Measurements from ENCODE around the gene POU2AF2.

POU2AF2 gene

GRCh38 chr11:111258046-111258445 lies 12.5 kb downstream of the POU2AF2 start:
- peaks cover 12% of the 10 kb centered on the region for H3K27me3 ChIP-seq (ENCODE audit: insufficient read depth, low read length)
- no peaks in the 10 kb centered on the region for H3K9me2 ChIP-seq (ENCODE audit: low read depth, low read length)
- H3K9ac ChIP-seq (ENCODE audit: low read length), result no peak overlapping the region
- H3K4me2 ChIP-seq (ENCODE audit: low read length), result no peak overlapping the region
- TF ChIP-seq EZH2 (IDR thresholded peaks at IDR 0.05; ENCODE audit: borderline replicate concordance, low read length), result no peak
- TF ChIP-seq, protein P1, sequence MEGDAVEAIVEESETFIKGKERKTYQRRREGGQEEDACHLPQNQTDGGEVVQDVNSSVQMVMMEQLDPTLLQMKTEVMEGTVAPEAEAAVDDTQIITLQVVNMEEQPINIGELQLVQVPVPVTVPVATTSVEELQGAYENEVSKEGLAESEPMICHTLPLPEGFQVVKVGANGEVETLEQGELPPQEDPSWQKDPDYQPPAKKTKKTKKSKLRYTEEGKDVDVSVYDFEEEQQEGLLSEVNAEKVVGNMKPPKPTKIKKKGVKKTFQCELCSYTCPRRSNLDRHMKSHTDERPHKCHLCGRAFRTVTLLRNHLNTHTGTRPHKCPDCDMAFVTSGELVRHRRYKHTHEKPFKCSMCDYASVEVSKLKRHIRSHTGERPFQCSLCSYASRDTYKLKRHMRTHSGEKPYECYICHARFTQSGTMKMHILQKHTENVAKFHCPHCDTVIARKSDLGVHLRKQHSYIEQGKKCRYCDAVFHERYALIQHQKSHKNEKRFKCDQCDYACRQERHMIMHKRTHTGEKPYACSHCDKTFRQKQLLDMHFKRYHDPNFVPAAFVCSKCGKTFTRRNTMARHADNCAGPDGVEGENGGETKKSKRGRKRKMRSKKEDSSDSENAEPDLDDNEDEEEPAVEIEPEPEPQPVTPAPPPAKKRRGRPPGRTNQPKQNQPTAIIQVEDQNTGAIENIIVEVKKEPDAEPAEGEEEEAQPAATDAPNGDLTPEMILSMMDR (IDR thresholded peaks at IDR 0.05; ENCODE audit: low read length), result no peak
- no peak overlapping the region for H2AFZ ChIP-seq (ENCODE audit: low read length)
- no peaks in the 10 kb centered on the region for H3K9me3 ChIP-seq (ENCODE audit: low read length)
- no peaks in the 10 kb centered on the region for H3K4me1 ChIP-seq (ENCODE audit: insufficient read depth, low read length, severe bottlenecking)
- H3F3A ChIP-seq (ENCODE audit: insufficient read depth, low read length), result no peaks in the 10 kb centered on the region
- no peak overlapping the region for H3K27ac ChIP-seq (ENCODE audit: low read depth, low read length, poor library complexity, severe bottlenecking)
- no peaks in the 10 kb centered on the region for H4K20me1 ChIP-seq (ENCODE audit: insufficient read depth, low read length)
- no peaks in the 10 kb centered on the region for H3K36me3 ChIP-seq (ENCODE audit: insufficient read depth, low read length)
- no peak overlapping the region for H3K4me3 ChIP-seq (ENCODE audit: low read depth, low read length, poor library complexity, severe bottlenecking)
- H3K79me2 ChIP-seq (ENCODE audit: insufficient read depth, low read length), result no peaks in the 10 kb centered on the region

DNA sequence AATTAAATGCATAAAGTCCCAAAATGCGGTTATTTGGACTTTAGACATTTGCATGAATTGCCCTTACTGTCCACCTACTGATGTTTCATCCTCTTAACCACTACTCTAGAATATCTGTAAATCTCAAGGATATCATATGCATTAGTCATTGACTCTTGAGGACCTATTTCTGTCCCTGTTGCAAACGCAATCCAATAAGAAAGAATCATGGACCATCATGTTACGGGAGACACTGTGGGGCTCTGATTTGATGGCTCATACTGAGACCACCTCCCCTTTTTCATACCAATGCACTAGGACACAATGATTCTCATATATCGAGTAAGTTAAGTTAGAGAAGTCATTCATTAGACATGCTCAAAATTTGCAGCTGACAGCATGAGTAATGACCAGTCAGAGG lies 14.4 kb downstream of the POU2AF2 start:
- no peak overlapping the region for H2AFZ ChIP-seq (ENCODE audit: low read length)
- H3F3A ChIP-seq (ENCODE audit: insufficient read depth, low read length), result no peaks in the 10 kb centered on the region
- no peak overlapping the region for H3K9ac ChIP-seq (ENCODE audit: low read length)
- H3K4me1 ChIP-seq (ENCODE audit: insufficient read depth, low read length, severe bottlenecking), result no peaks in the 10 kb centered on the region
- H3K4me3 ChIP-seq (ENCODE audit: low read depth, low read length, poor library complexity, severe bottlenecking), result no peak overlapping the region
- H4K20me1 ChIP-seq (ENCODE audit: insufficient read depth, low read length), result no peaks in the 10 kb centered on the region
- H3K9me2 ChIP-seq (ENCODE audit: low read depth, low read length), result no peaks in the 10 kb centered on the region
- H3K27ac ChIP-seq (ENCODE audit: low read depth, low read length, poor library complexity, severe bottlenecking), result no peak overlapping the region
- H3K36me3 ChIP-seq (ENCODE audit: insufficient read depth, low read length), result no peaks in the 10 kb centered on the region
- H3K79me2 ChIP-seq (ENCODE audit: insufficient read depth, low read length), result no peaks in the 10 kb centered on the region
- H3K27me3 ChIP-seq (ENCODE audit: insufficient read depth, low read length), result peaks cover 12% of the 10 kb centered on the region
- no peaks in the 10 kb centered on the region for H3K9me3 ChIP-seq (ENCODE audit: low read length)
- no peak overlapping the region for H3K4me2 ChIP-seq (ENCODE audit: low read length)
- TF ChIP-seq EZH2 (IDR thresholded peaks at IDR 0.05; ENCODE audit: borderline replicate concordance, low read length), result no peak
- TF ChIP-seq, protein P1 (IDR thresholded peaks at IDR 0.05; ENCODE audit: low read length), result no peak

GRCh38 chr11:111260811-111261210 lies 15.3 kb downstream of the POU2AF2 start:
- Histone ChIP-seq H3K9me3 (ENCODE audit: low read length) (no peaks in the 10 kb centered on the region), H2AFZ (ENCODE audit: low read length) (no peak overlapping the region), H3K9me2 (ENCODE audit: low read depth, low read length) (no peaks in the 10 kb centered on the region), H4K20me1 (ENCODE audit: insufficient read depth, low read length) (no peaks in the 10 kb centered on the region), H3K4me2 (ENCODE audit: low read length) (no peak overlapping the region), H3K27ac (ENCODE audit: low read depth, low read length, poor library complexity, severe bottlenecking) (no peak overlapping the region), H3K9ac (ENCODE audit: low read length) (no peak overlapping the region), H3K36me3 (ENCODE audit: insufficient read depth, low read length) (no peaks in the 10 kb centered on the region), H3F3A (ENCODE audit: insufficient read depth, low read length) (no peaks in the 10 kb centered on the region), H3K79me2 (ENCODE audit: insufficient read depth, low read length) (no peaks in the 10 kb centered on the region), H3K27me3 (ENCODE audit: insufficient read depth, low read length) (peaks cover 12% of the 10 kb centered on the region), H3K4me1 (ENCODE audit: insufficient read depth, low read length, severe bottlenecking) (no peaks in the 10 kb centered on the region), H3K4me3 (ENCODE audit: low read depth, low read length, poor library complexity, severe bottlenecking) (no peak overlapping the region)
- TF ChIP-seq, protein P1 (IDR thresholded peaks at IDR 0.05; ENCODE audit: low read length), result no peak
- no peak for TF ChIP-seq EZH2 (IDR thresholded peaks at IDR 0.05; ENCODE audit: borderline replicate concordance, low read length)

Data from OCI-LY1 (cell line).